Measurements from ENCODE around the gene PLEKHA6. TPM values are rescaled to one million over a fixed set of nuclear protein-coding genes. Genes with fewer than 3 reads are reported as not detected.

The PLEKHA6 gene
- total and polyA plus RNA-seq, 12 donors = 3.3 to 34.9 (median 18.1) TPM

- no peaks in the 10 kb centered on the region for H3K36me3 ChIP-seq
- DNase-seq (no peak), ATAC-seq (no peak)
- no peak overlapping the region for H3K27ac ChIP-seq
- intact Hi-C loops (cut with DNase I) = loop anchor here in 1 of 10 donors (10.0 kb wide), 1 partner anchor 88 kb away; the partner anchor contains the start of gene GOLT1A
- WGBS, 2 donors = 97% methylated on average over 3 of the region's 3 CpGs
- no peaks in the 10 kb centered on the region for H3K27me3 ChIP-seq
- H3K4me1 ChIP-seq = peaks cover 3 to 47% (median 22%) of the 10 kb centered on the region in 9 donors
- H3K4me3 ChIP-seq = no peak overlapping the region
- H3K9me3 ChIP-seq = no peaks in the 10 kb centered on the region
- no peak for TF ChIP-seq CTCF (IDR thresholded peaks at IDR 0.05)
These were observed 57.0 kb downstream of the PLEKHA6 start for GRCh38 chr1:204302769-204303168.

GRCh38 chr1:204301171-204301957 lies 58.4 kb downstream of the PLEKHA6 start:
- no peak for TF ChIP-seq CTCF (IDR thresholded peaks at IDR 0.05)
- Histone ChIP-seq H3K4me1 (peaks cover 13 to 50% (median 31%) of the 10 kb centered on the region in 9 donors), H3K27me3 (no peaks in the 10 kb centered on the region), H3K36me3 (no peaks in the 10 kb centered on the region), H3K27ac (peak overlapping the region in 4 of 10 donors; percentile 27 to 63 (median 41)), H3K4me3 (no peak overlapping the region), H3K9me3 (no peaks in the 10 kb centered on the region)
- ATAC-seq (peak in 4 of 8 donors; percentile 18 to 60 (median 22)), DNase-seq (no peak)
- intact Hi-C loops (cut with DNase I) = loop anchor here in 1 of 10 donors (10.0 kb wide), 1 partner anchor 87 kb away; the partner anchor contains the start of gene GOLT1A
- WGBS, 2 donors = 63 to 77% methylated on average over 7 of the region's 7 CpGs

- ATAC-seq (peak in 1 of 8 donors; percentile 31), DNase-seq (no peak)
- Histone ChIP-seq H3K9me3 (no peaks in the 10 kb centered on the region), H3K27ac (peak overlapping the region in 5 of 10 donors; percentile 9 to 54 (median 28)), H3K4me1 (peaks cover 24 to 62% (median 42%) of the 10 kb centered on the region in 9 donors), H3K36me3 (no peaks in the 10 kb centered on the region), H3K4me3 (no peak overlapping the region), H3K27me3 (no peaks in the 10 kb centered on the region)
- WGBS, 2 donors = 66 to 74% methylated on average over 3 of the region's 3 CpGs
- intact Hi-C loops (cut with DNase I) = loop anchor here in 2 of 10 donors (5.0 to 10.0 kb wide), 2 partner anchors 47 to 85 kb away; partner anchors contain the start of gene GOLT1A (in 1 of the 2)
- TF ChIP-seq CTCF (IDR thresholded peaks at IDR 0.05) = no peak
These were observed 59.8 kb downstream of the PLEKHA6 start for GRCh38 chr1:204299814-204300365.

GRCh38 chr1:204296431-204296988 lies 63.2 kb downstream of the PLEKHA6 start:
- no peak overlapping the region for H3K4me3 ChIP-seq

More at GRCh38 chr1:204296431-204296988, 63.2 kb downstream of the PLEKHA6 start:
- Histone ChIP-seq H3K4me1 (peaks cover 22 to 76% (median 49%) of the 10 kb centered on the region in 9 donors), H3K36me3 (no peaks in the 10 kb centered on the region), H3K27me3 (no peaks in the 10 kb centered on the region), H3K9me3 (no peaks in the 10 kb centered on the region), H3K27ac (peak overlapping the region in 9 of 10 donors; percentile 35 to 85 (median 60))
- WGBS, 2 donors = 29 to 44% methylated on average over 7 of the region's 7 CpGs
- ATAC-seq (peak in 7 of 8 donors; percentile 31 to 82 (median 54)), DNase-seq (no peak)
- intact Hi-C loops (cut with DNase I) = loop anchor here in 1 of 10 donors (5.0 kb wide), 1 partner anchor 51 kb away; no protein-coding TSS in a partner anchor
- TF ChIP-seq CTCF (IDR thresholded peaks at IDR 0.05) = peak in 3 of 9 donors; percentile 18 to 34 (median 31)

Measured in heart right ventricle (tissue), 16 donors.